Fibroblast of pulmonary artery (primary cell): ENCODE results near the gene ZDHHC21.

Experiments
- DNase-seq: peaks from one replicate; pipeline ENCODE4 v3.0.0-alpha.2; 2010; ENCODE audit warnings: low read depth
- H3K4me3 ChIP-seq: replicated peaks from 2 replicates; pipeline ENCODE4 v1.5.1; 2011; ENCODE audit warnings: low read depth, mild to moderate bottlenecking, control low read depth, low read length, moderate library complexity
- CTCF ChIP-seq: IDR thresholded peaks from 2 replicates; pipeline ENCODE4 v1.5.1; 2011; ENCODE audit warnings: mild to moderate bottlenecking, control low read depth, low read length, inconsistent platforms; ENCODE audit errors: missing control alignments

ZDHHC21 gene

GRCh38 chr9:14705079-14705478, 11.8 kb upstream of the ZDHHC21 start:
- TF ChIP-seq CTCF: no peak
- no peak for DNase-seq
- no peak overlapping the region for H3K4me3 ChIP-seq

GRCh38 chr9:14704281-14704680, 11.0 kb upstream of the ZDHHC21 start:
- TF ChIP-seq CTCF: no peak
- no peak overlapping the region for H3K4me3 ChIP-seq
- no peak for DNase-seq

GRCh38 chr9:14702200-14702720, 9.0 kb upstream of the ZDHHC21 start:
- H3K4me3 ChIP-seq: no peak overlapping the region
- no peak for DNase-seq
- no peak for TF ChIP-seq CTCF

- no peak for DNase-seq
- TF ChIP-seq CTCF: no peak
- peak overlapping the region; percentile 78 for H3K4me3 ChIP-seq
These were observed 572 bp downstream of the ZDHHC21 start for GRCh38 chr9:14692470-14693250.

GRCh38 chr9:14690948-14691730, 2.1 kb downstream of the ZDHHC21 start:
- no peak for TF ChIP-seq CTCF
- DNase-seq: no peak
- H3K4me3 ChIP-seq: no peak overlapping the region

GRCh38 chr9:14687042-14687719, 6.1 kb downstream of the ZDHHC21 start:
- H3K4me3 ChIP-seq: no peak overlapping the region
- DNase-seq: peak; percentile 74
- TF ChIP-seq CTCF: no peak
